Measurements from ENCODE around the gene RAB4B.
A peak's percentile ranks its signal among the peaks of the same experiment; 100 is the strongest.
"Not testable (repeated sequence)": the region's sequence is repeated elsewhere in the genome, so short reads cannot be mapped to it uniquely, and the experiment has no call there.

Gene RAB4B

GRCh38 chr19:40815223-40815622, 37.2 kb downstream of the RAB4B start:
- Histone ChIP-seq H3K9me3 (no peaks in the 10 kb centered on the region), H3K36me3 (0 out of 2 replicates have a peak, but pooled peaks cover under 1% of the 10 kb centered on the region), H4K20me1 (peaks cover 33% of the 10 kb centered on the region), H3K9ac (no peak overlapping the region), H3K27ac (no peak overlapping the region), H3K27me3 (peaks cover 26% of the 10 kb centered on the region), H3K4me2 (no peak overlapping the region), H3K4me3 (no peak overlapping the region), H3K4me1 (peaks cover 37% of the 10 kb centered on the region)
- TF ChIP-seq Cebpa-rat (IDR thresholded peaks at IDR 0.05): no peak

DNA sequence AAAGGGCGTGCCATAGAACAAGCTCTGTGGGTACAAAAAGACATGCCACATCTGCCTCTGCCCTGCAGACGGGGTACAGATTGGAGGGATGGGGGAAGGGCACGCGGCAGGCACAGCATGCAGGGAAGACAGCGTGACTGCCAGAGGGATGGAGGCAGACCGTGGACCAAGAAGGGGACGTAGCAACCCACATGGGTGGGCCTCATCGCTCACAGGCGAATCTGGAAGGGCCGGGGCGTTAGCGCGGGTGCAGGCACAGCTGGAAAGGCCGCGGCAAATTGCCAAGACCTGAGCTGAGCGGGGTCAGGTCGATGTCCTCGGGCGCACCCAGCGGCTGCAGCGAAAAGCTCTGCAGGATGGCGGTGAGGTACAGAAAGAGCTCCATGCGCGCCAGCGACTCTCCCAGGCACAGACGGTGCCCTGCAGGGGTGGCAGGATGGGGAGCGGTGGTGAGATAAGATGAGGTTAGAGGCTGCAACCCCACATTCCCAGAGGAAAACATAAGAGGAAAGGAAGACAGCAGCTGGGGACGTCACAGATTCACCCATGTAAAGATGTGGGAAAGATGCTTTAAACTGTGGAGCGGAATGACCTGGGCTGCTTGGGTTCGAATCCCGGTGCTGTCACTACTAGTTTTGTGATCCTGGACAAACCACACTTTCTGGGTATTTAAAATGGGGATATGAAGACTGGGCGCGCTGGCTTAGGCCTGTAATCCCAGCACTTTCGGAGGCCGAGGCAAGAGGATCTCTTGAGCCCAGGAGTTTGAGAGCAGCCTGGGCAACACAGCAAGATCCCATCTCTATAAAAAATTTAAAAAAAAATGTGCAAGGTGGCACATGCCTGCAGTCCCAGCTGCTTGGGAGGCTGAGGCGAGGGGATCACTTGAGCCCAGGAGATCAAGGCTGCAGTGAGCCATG, 40.7 kb downstream of the RAB4B start:
- not testable (repeated sequence) for H4K20me1 ChIP-seq, H3K27ac ChIP-seq, H3K36me3 ChIP-seq, H3K9ac ChIP-seq, H3K27me3 ChIP-seq, H3K9me3 ChIP-seq
- Histone ChIP-seq H3K4me3 (peak overlapping the region; percentile 27; the same call in 1 of the 2 replicates), H3K4me1 (peaks cover 36% of the 10 kb centered on the region), H3K4me2 (peak overlapping the region; percentile 78)

- H3K9me3 ChIP-seq, H3K27me3 ChIP-seq, H4K20me1 ChIP-seq, H3K36me3 ChIP-seq, H3K4me3 ChIP-seq, H3K9ac ChIP-seq, H3K27ac ChIP-seq: not testable (repeated sequence)
- Histone ChIP-seq H3K4me2 (peak overlapping the region; percentile 48), H3K4me1 (peaks cover 40% of the 10 kb centered on the region)
Observed at GRCh38 chr19:40819479-40820234, 41.6 kb downstream of the RAB4B start.

DNA sequence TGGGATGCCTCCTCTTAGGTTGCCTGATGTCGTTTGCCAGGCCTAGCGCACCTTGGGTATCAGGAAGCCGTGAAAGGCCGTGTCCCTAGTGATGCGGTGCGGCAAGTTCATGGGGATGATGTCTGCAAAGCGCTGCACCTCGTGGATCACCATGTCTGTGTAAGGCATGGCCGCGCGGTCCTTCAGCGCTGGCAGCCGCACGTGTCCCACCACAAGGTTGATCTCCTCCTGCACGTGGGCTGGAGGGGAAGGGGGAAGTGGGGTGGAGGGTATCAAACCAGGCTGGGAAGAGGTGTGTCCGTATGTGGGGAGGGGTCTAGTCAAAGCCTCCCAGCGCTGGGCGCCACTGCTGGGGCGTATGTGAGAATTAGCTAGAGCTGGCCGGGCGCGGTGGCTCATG, 44.1 kb downstream of the RAB4B start:
- peaks cover 6% of the 10 kb centered on the region; the same call in 1 of the 2 replicates for H3K36me3 ChIP-seq
- no peak for TF ChIP-seq Cebpa-rat (IDR thresholded peaks at IDR 0.05)
- no peaks in the 10 kb centered on the region for H3K27me3 ChIP-seq
- no peak overlapping the region for H3K9ac ChIP-seq
- H3K4me2 ChIP-seq: peak overlapping the region; percentile 57; the same call in 1 of the 2 replicates
- H3K4me3 ChIP-seq: no peak overlapping the region
- H3K9me3 ChIP-seq: no peaks in the 10 kb centered on the region
- no peak overlapping the region for H3K27ac ChIP-seq
- peaks cover 40% of the 10 kb centered on the region for H3K4me1 ChIP-seq
- no peaks in the 10 kb centered on the region for H4K20me1 ChIP-seq

DNA sequence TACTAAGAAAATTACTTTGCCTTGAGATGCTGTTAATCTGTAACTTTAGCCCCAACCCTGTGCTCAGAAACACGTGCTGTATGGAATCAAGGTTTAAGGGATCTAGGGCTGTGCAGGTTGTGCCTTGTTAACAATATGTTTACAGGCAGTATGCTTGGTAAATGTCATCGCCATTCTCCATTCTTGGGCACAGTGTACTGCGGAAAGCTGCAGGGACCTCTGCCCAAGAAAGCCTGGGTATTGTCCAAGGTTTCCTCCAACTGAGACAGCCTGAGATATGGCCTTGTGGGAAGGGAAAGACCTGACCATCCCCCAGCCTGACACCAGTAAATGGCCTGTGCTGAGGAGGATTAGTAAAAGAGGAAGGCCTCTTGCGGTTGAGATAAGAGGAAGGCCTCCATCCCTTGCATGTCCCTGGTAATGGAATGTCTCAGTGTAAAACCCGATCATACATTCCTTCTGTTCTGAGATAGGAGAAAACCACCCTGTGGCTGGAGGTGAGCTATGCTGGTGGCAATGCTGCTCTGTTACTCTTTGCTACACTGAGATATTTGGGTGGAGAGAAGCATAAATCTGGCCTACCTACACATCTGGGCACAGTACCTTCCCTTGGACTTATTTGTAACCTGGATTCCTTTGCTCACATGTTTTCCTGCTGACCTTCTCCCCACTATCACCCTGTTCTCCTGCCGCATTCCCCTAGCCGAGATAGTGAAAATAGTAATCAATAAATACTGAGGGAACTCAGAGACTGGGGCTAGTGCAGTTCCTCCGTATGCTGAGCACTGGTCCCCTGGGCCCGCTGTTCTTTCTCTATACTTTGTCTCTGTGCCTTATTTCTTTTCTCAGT, 44.9 kb downstream of the RAB4B start:
- not testable (repeated sequence) for H3K9ac ChIP-seq, H4K20me1 ChIP-seq, H3K9me3 ChIP-seq, H3K27me3 ChIP-seq, H3K4me3 ChIP-seq
- Histone ChIP-seq H3K4me1 (peaks cover 37% of the 10 kb centered on the region), H3K36me3 (peaks cover 14% of the 10 kb centered on the region; the same call in 1 of the 2 replicates), H3K27ac (peak overlapping the region; percentile 35; the same call in 1 of the 2 replicates), H3K4me2 (peak overlapping the region; percentile 57)

DNA sequence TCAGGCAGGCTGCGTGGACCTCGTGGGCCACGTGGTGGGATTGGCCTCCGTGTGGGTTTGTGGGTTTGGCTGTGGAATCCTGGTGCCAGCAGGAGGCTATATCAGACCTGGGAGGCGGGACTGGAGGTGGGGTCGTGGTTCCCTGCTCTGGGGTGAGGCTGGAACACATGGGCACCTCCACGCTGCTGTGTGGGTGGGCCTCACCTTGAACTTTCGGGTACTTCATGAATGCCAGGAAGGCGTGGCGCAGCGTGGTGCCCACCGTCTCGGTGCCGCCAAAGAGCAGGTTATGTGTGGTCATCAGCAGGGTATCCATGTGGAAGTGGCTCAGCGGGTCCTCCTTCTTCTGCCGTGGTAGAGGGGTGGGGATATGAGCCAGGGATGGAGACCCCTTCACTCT, 46.9 kb downstream of the RAB4B start:
- Histone ChIP-seq H3K4me1 (peaks cover 19% of the 10 kb centered on the region), H3K36me3 (peaks cover 26% of the 10 kb centered on the region; the same call in 1 of the 2 replicates)
- H3K9ac ChIP-seq, H3K27me3 ChIP-seq, H4K20me1 ChIP-seq, H3K27ac ChIP-seq, H3K9me3 ChIP-seq, H3K4me3 ChIP-seq, H3K4me2 ChIP-seq: not testable (repeated sequence)

DNA sequence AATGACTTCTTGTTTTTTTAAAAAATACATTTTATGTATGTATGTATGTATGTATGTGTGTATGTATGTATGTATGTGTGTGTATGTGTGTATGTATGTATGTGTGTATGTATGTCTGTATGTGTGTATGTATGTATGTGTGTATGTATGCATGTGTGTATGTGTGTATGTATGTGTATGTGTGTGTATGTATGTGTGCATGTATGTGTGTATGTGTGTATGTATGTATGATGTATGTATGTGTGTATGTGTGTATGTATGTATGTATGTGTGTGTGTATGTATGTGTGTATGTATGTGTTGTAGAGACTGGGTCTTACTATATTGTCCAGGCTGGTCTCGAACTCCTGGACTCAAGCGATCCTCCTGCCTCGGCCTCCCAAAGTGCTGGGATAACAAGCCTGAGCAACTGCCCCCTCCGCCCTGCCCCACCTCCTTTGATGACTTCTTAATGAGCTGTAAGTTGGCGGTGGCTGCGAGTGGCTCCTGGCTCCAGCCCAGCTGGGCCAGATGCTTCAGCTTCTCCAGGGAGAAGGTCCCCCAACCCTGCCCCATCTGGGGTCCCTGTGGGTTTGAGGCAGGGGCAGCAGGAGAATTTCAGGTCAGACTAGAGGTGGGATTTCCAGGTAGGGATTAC, 47.5 kb downstream of the RAB4B start:
- not testable (repeated sequence) for H3K9me3 ChIP-seq, H3K4me2 ChIP-seq, H3K27me3 ChIP-seq, H3K27ac ChIP-seq, H3K9ac ChIP-seq, H3K4me3 ChIP-seq, H4K20me1 ChIP-seq
- Histone ChIP-seq H3K4me1 (peaks cover 19% of the 10 kb centered on the region), H3K36me3 (peaks cover 26% of the 10 kb centered on the region; the same call in 1 of the 2 replicates)

DNA sequence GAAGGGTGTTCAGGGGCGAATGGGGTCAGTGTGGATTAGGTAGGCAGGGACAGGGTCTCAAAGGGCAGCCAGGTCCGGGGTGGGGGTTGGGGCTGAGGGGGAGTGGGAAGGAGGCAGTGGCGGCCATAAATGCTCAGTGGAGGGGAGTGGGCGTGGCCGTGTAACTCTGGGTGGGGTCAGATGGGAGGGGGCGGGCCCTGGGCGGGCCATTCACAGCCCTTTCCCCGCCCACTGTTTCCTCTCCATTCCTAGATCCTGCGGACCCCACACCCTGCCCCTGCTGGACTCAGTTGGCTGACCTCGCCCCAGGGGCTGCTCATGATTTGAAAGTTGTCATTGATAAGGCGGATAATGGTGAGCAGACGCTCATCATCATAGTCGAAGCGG, 48.3 kb downstream of the RAB4B start:
- not testable (repeated sequence) for H3K9ac ChIP-seq, H3K4me2 ChIP-seq, H4K20me1 ChIP-seq, H3K27ac ChIP-seq, H3K4me3 ChIP-seq, H3K27me3 ChIP-seq, H3K9me3 ChIP-seq
- H3K4me1 ChIP-seq: peaks cover 19% of the 10 kb centered on the region
- H3K36me3 ChIP-seq: peaks cover 26% of the 10 kb centered on the region; the same call in 1 of the 2 replicates

GRCh38 chr19:40826699-40827385, 48.8 kb downstream of the RAB4B start:
- H4K20me1 ChIP-seq, H3K27me3 ChIP-seq, H3K27ac ChIP-seq, H3K4me3 ChIP-seq, H3K9me3 ChIP-seq, H3K9ac ChIP-seq, H3K4me2 ChIP-seq: not testable (repeated sequence)
- peaks cover 26% of the 10 kb centered on the region; the same call in 1 of the 2 replicates for H3K36me3 ChIP-seq
- peaks cover 19% of the 10 kb centered on the region for H3K4me1 ChIP-seq

Data from BLaER1 (cell line).